Measurements from ENCODE around the gene PIBF1.

The PIBF1 gene

GRCh38 chr13:72983085-72983768, 201.3 kb downstream of the PIBF1 start:
- Histone ChIP-seq H3K4me1 (ENCODE audit: insufficient read depth, low read length) (no peaks in the 10 kb centered on the region), H3K36me3 (ENCODE audit: insufficient read depth, low read length) (no peaks in the 10 kb centered on the region), H3K9ac (ENCODE audit: low read depth, low read length) (no peak overlapping the region), H3K9me3 (ENCODE audit: control insufficient read depth, insufficient read depth, low read length) (no peaks in the 10 kb centered on the region)

GRCh38 chr13:72985610-72986009, 203.7 kb downstream of the PIBF1 start:
- H3K4me1 ChIP-seq (ENCODE audit: insufficient read depth, low read length) = no peaks in the 10 kb centered on the region
- H3K36me3 ChIP-seq (ENCODE audit: insufficient read depth, low read length) = no peaks in the 10 kb centered on the region
- H3K9ac ChIP-seq (ENCODE audit: low read depth, low read length) = no peak overlapping the region
- H3K9me3 ChIP-seq (ENCODE audit: control insufficient read depth, insufficient read depth, low read length) = no peaks in the 10 kb centered on the region

- H3K4me1 ChIP-seq (ENCODE audit: insufficient read depth, low read length) = no peaks in the 10 kb centered on the region
- no peaks in the 10 kb centered on the region for H3K9me3 ChIP-seq (ENCODE audit: control insufficient read depth, insufficient read depth, low read length)
- no peaks in the 10 kb centered on the region for H3K36me3 ChIP-seq (ENCODE audit: insufficient read depth, low read length)
- H3K9ac ChIP-seq (ENCODE audit: low read depth, low read length) = no peak overlapping the region
Measured at GRCh38 chr13:72986197-72986596, 204.3 kb downstream of the PIBF1 start.

GRCh38 chr13:72990953-72991352, 209.0 kb downstream of the PIBF1 start:
- H3K9me3 ChIP-seq (ENCODE audit: control insufficient read depth, insufficient read depth, low read length) = no peaks in the 10 kb centered on the region
- H3K4me1 ChIP-seq (ENCODE audit: insufficient read depth, low read length) = no peaks in the 10 kb centered on the region
- no peak overlapping the region for H3K9ac ChIP-seq (ENCODE audit: low read depth, low read length)
- H3K36me3 ChIP-seq (ENCODE audit: insufficient read depth, low read length) = no peaks in the 10 kb centered on the region

- Histone ChIP-seq H3K36me3 (ENCODE audit: insufficient read depth, low read length) (no peaks in the 10 kb centered on the region), H3K4me1 (ENCODE audit: insufficient read depth, low read length) (no peaks in the 10 kb centered on the region; the same call in 1 of the 2 replicates), H3K9me3 (ENCODE audit: control insufficient read depth, insufficient read depth, low read length) (no peaks in the 10 kb centered on the region), H3K9ac (ENCODE audit: low read depth, low read length) (no peak overlapping the region)
Measured at GRCh38 chr13:72998012-72998411, 216.1 kb downstream of the PIBF1 start.

GRCh38 chr13:73000027-73000674, 218.2 kb downstream of the PIBF1 start:
- Histone ChIP-seq H3K9me3 (ENCODE audit: control insufficient read depth, insufficient read depth, low read length) (no peaks in the 10 kb centered on the region), H3K36me3 (ENCODE audit: insufficient read depth, low read length) (no peaks in the 10 kb centered on the region), H3K9ac (ENCODE audit: low read depth, low read length) (no peak overlapping the region), H3K4me1 (ENCODE audit: insufficient read depth, low read length) (no peaks in the 10 kb centered on the region; the same call in 1 of the 2 replicates)

GRCh38 chr13:73001971-73002370, 220.0 kb downstream of the PIBF1 start:
- Histone ChIP-seq H3K9ac (ENCODE audit: low read depth, low read length) (no peak overlapping the region), H3K36me3 (ENCODE audit: insufficient read depth, low read length) (no peaks in the 10 kb centered on the region), H3K4me1 (ENCODE audit: insufficient read depth, low read length) (no peaks in the 10 kb centered on the region; the same call in 1 of the 2 replicates), H3K9me3 (ENCODE audit: control insufficient read depth, insufficient read depth, low read length) (no peaks in the 10 kb centered on the region)

GRCh38 chr13:73011751-73012150, 229.8 kb downstream of the PIBF1 start:
- no peak overlapping the region for H3K9ac ChIP-seq (ENCODE audit: low read depth, low read length)
- no peaks in the 10 kb centered on the region for H3K4me1 ChIP-seq (ENCODE audit: insufficient read depth, low read length)
- no peaks in the 10 kb centered on the region for H3K36me3 ChIP-seq (ENCODE audit: insufficient read depth, low read length)
- H3K9me3 ChIP-seq (ENCODE audit: control insufficient read depth, insufficient read depth, low read length) = no peaks in the 10 kb centered on the region

- no peaks in the 10 kb centered on the region for H3K4me1 ChIP-seq (ENCODE audit: insufficient read depth, low read length)
- no peaks in the 10 kb centered on the region for H3K36me3 ChIP-seq (ENCODE audit: insufficient read depth, low read length)
Measured at GRCh38 chr13:73015805-73016204, 233.9 kb downstream of the PIBF1 start.

GRCh38 chr13:73018336-73018735, 236.4 kb downstream of the PIBF1 start:
- no peaks in the 10 kb centered on the region for H3K9me3 ChIP-seq (ENCODE audit: control insufficient read depth, insufficient read depth, low read length)
- H3K9ac ChIP-seq (ENCODE audit: low read depth, low read length) = no peak overlapping the region
- H3K4me1 ChIP-seq (ENCODE audit: insufficient read depth, low read length) = no peaks in the 10 kb centered on the region
- H3K36me3 ChIP-seq (ENCODE audit: insufficient read depth, low read length) = no peaks in the 10 kb centered on the region

More at GRCh38 chr13:73015805-73016204, 233.9 kb downstream of the PIBF1 start:
- no peak overlapping the region for H3K9ac ChIP-seq (ENCODE audit: low read depth, low read length)
- H3K9me3 ChIP-seq (ENCODE audit: control insufficient read depth, insufficient read depth, low read length) = no peaks in the 10 kb centered on the region

- no peaks in the 10 kb centered on the region for H3K4me1 ChIP-seq (ENCODE audit: insufficient read depth, low read length)
- no peak overlapping the region for H3K9ac ChIP-seq (ENCODE audit: low read depth, low read length)
- no peaks in the 10 kb centered on the region for H3K9me3 ChIP-seq (ENCODE audit: control insufficient read depth, insufficient read depth, low read length)
- H3K36me3 ChIP-seq (ENCODE audit: insufficient read depth, low read length) = no peaks in the 10 kb centered on the region
Measured at GRCh38 chr13:73025217-73026012, 243.5 kb downstream of the PIBF1 start.

GRCh38 chr13:73034901-73035300, 253.0 kb downstream of the PIBF1 start:
- H3K4me1 ChIP-seq (ENCODE audit: insufficient read depth, low read length) = peaks cover 15% of the 10 kb centered on the region
- no peak overlapping the region for H3K9ac ChIP-seq (ENCODE audit: low read depth, low read length)
- H3K9me3 ChIP-seq (ENCODE audit: control insufficient read depth, insufficient read depth, low read length) = no peaks in the 10 kb centered on the region
- no peaks in the 10 kb centered on the region for H3K36me3 ChIP-seq (ENCODE audit: insufficient read depth, low read length)

- H3K36me3 ChIP-seq (ENCODE audit: insufficient read depth, low read length) = no peaks in the 10 kb centered on the region
- no peak overlapping the region for H3K9ac ChIP-seq (ENCODE audit: low read depth, low read length)
- no peaks in the 10 kb centered on the region for H3K9me3 ChIP-seq (ENCODE audit: control insufficient read depth, insufficient read depth, low read length)
- peaks cover 16% of the 10 kb centered on the region for H3K4me1 ChIP-seq (ENCODE audit: insufficient read depth, low read length)
Measured at GRCh38 chr13:73035660-73036059, 253.7 kb downstream of the PIBF1 start.

GRCh38 chr13:73036566-73036965, 254.6 kb downstream of the PIBF1 start:
- Histone ChIP-seq H3K4me1 (ENCODE audit: insufficient read depth, low read length) (peaks cover 16% of the 10 kb centered on the region), H3K36me3 (ENCODE audit: insufficient read depth, low read length) (no peaks in the 10 kb centered on the region), H3K9ac (ENCODE audit: low read depth, low read length) (no peak overlapping the region), H3K9me3 (ENCODE audit: control insufficient read depth, insufficient read depth, low read length) (no peaks in the 10 kb centered on the region)

Measured in ES-I3 (cell line).